HG03039 (cell line): ENCODE data around the gene STAG1.
"Not testable (repeated sequence)": the region's sequence is repeated elsewhere in the genome, so short reads cannot be mapped to it uniquely, and the experiment has no call there.

ENCODE experiments used
- ATAC-seq: cut with Tn5 transposase; IDR thresholded peaks from one replicate; pipeline ENCODE4 v1.9.1; 2021; ENCODE audit warnings: mild to moderate bottlenecking, moderate library complexity; ENCODE audit not compliant: unreplicated experiment

Gene STAG1

DNA sequence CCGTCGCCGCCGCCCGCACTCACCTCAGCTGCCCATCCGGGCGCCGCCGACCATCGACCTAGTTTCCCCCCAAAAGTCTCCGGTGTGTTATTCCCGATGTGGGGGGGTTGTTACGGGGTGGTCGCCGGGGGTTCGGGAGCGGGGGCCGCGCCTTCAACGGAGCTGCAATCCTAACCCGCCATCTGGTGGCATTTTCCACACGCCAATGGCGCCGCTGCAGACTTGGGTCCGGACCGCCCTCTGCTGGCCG is at the start of gene STAG1:
STAG1 (minus strand) TSS at position 207 of the 250 bp plus-strand sequence. CDS start 121,480 bp downstream, outside the sequence.
- no peak for ATAC-seq

DNA sequence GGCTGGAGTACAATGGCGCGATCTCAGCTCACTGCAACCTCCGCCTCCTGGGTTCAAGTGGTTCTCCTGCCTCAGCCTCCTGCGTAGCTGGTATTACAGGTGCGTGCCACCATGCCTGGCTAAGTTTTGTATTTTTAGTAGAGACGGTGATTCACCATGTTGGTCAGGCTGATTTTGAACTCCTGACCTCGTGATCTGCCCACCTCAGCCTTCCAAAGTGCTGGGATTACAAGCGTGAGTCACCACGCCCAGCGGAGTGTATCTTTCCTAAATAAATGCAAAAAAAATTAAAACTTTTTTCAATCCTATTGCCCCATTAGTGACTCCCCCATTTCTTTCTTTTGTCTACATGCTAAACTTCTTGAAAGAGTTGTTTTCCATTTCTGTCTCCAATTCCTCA is 49.0 kb upstream of the STAG1 start:
- not testable (repeated sequence) for ATAC-seq

DNA sequence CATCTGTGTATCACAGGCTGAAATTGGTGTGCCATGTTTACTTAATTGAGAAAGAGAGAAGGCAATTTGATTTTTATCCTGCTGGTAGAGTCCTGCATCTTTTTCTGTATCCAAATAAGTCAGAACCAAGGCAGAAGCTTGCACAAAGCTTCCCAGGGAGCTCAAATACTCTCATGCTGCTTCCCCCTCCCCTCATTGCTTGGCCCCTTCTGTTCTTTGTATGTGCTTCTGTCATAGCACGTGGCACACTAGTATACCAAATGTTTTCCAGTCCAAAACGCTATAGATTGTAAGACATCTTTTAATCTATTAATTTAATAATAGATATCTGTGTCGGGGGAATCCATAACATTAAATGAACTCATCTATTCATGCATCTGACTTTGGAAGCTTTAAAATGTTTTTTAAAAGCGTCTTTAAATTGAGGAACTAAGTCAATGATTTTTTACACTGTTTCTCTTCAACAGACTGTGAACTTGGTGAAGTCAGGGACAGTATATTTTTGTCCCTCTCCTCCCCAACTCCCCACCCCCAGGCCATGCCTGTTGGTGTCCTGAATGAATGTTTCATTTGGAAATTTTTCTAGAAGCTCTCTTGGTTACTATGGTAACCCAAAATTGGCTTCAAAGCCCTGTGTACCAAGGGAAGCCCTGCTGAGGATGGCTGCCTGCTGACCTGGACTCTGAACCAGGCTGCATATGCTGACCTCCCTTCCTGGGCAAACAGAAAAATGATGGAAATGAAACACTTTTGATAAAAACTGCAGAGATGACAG is 40.6 kb upstream of the STAG1 start:
- ATAC-seq: no peak

GRCh38 chr3:136790786-136791185 is 38.6 kb upstream of the STAG1 start:
- no peak for ATAC-seq

GRCh38 chr3:136789976-136790375 is 37.8 kb upstream of the STAG1 start:
- no peak for ATAC-seq

DNA sequence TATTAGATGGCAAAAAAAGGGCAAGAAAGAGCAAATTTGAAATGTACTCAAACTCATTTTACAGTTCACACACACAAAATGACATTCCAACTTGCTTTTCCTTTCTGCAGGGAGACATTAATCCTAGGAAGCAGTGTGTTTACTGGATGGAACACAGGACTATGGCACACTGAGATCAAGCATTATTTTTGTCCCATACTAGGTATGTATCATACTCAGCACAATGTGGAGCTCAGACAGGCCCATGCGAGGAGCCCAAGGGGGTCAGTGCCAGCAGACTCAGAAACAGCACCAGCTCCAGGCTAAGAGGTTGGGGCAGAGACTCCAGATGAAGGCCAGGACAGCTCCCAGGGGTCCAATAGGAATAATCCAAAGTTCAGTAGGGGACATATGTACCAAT is 36.0 kb upstream of the STAG1 start:
- ATAC-seq: no peak

DNA sequence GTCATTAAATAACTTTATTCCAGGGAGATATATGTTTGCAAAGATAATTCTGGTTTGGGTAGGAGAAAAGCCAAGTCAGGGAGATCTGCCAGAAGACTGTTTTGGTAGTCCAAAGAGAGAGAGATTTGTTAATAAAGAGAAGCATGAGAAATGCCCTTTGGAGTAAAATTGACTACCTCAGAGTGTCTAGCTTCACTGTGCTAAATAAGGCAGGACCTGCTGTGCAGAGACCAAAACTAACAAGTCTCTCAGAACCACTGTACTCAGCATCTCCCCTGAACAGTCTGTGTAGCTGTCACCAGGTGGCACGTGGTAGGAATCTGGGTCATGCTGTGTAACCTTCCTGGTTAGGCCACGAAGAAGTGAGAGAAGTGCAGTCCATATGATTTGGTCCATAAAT is 35.2 kb upstream of the STAG1 start:
- ATAC-seq: no peak

DNA sequence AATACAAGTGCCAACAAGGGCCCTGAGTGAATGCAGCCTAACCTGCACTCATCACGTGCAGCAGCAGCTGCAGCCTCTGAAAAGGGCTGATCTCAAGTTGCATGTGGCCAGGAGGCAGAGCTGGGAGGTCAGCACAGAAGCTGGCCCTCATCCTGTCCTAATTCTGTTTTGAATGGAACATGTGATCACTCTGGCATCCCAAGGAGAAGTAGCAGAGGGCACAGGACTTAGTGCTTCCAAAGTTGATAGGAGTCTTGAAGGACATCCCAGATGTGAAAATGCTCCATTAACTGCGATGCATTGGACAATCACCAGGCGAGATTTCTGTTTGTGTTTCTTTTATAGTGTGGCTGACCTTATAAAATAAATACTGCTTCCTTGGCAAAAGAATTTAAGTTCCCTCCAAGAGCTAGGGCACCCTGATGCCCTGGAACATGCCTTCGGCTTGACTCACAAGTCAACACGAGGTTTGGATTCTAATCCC is 31.6 kb upstream of the STAG1 start:
- ATAC-seq: no peak

DNA sequence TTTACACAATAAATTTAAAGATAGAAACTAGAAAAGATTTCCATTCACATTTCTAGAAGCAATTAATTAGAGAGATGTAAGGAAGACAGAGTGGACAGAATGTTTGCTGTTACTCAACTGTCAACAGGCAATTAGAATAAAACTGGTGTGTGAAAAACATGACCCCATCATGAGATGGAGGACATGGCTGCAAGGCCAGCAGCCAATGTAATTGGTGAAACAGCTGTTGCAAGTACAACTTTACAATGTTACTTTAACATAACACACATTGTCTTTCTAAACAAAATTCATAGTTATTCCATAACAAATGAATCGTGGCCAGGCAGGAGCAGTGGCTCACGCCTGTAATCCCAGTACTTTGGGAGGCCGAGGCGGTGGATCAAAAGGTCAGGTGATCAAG is 28.6 kb upstream of the STAG1 start:
- ATAC-seq: no peak

DNA sequence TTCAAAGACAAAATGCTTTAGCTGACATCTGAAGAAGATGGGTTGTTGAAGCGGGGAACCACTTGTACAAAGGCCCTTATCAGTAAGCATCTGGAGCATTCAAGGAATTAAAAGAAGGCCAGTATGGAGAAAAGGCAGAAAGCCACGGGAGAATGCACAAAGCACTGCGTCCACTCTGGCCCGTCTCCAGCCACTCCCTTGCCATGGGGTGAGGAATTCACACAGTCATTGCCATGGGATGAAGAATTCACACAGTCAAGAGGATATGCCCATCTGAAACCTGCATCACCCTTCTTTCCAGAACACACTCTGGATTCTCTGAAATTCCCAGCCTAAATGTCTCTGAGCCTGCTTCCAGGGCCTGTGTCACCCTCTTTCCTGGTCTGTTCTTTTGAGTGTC is 26.7 kb upstream of the STAG1 start:
- no peak for ATAC-seq

- ATAC-seq: no peak
These were observed 20.5 kb upstream of the STAG1 start for GRCh38 chr3:136772709-136773108.

GRCh38 chr3:136758160-136759102 is 6.3 kb upstream of the STAG1 start:
- not testable (repeated sequence) for ATAC-seq

DNA sequence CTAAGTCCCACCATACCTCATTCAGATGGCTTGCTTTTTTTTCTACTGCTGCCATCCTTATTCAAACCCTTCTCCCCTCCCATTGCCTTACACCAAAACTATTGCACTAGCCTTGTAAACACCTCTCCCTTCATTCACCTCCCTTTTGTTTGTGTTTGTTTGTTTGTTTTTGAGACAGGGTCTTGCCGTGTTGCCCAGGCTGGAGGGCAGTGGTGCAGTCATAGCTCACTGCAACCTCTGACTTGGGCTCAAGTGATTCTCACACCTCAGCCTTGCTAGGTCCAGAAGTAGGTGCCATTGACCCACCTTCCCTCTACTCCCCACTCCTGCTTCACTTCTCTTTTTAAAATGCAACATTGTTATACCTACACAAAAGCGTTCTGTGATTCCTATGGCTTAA is 3.0 kb upstream of the STAG1 start:
- ATAC-seq: no peak

DNA sequence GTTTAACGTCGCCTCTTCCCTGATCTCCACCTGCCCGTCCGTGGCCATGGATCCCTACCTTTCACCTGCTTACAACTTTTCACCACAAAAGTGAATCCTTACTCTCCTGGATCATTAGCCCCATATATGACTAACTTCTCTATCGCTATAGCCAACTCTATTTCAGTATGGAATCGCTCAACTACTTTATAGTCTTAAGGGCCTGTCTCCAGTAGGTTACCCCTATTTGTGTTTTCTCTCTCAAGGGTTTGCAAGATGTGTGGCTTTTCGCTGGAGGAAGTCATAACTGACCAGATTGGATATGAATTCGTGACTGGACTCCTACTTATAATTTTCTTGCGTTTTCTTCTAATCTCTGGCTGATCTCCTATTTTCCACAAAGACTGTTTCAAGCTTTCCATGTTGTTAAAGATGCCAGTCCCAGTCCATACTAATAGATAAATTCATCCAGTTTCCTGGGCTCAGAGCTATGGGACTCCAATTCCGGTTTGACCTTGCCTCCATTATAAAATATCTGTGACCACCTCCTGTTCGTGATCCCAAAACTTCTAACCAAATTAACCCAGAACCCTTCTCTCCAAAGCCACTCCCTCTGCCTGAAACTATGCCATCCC is 1.3 kb upstream of the STAG1 start:
- no peak for ATAC-seq

DNA sequence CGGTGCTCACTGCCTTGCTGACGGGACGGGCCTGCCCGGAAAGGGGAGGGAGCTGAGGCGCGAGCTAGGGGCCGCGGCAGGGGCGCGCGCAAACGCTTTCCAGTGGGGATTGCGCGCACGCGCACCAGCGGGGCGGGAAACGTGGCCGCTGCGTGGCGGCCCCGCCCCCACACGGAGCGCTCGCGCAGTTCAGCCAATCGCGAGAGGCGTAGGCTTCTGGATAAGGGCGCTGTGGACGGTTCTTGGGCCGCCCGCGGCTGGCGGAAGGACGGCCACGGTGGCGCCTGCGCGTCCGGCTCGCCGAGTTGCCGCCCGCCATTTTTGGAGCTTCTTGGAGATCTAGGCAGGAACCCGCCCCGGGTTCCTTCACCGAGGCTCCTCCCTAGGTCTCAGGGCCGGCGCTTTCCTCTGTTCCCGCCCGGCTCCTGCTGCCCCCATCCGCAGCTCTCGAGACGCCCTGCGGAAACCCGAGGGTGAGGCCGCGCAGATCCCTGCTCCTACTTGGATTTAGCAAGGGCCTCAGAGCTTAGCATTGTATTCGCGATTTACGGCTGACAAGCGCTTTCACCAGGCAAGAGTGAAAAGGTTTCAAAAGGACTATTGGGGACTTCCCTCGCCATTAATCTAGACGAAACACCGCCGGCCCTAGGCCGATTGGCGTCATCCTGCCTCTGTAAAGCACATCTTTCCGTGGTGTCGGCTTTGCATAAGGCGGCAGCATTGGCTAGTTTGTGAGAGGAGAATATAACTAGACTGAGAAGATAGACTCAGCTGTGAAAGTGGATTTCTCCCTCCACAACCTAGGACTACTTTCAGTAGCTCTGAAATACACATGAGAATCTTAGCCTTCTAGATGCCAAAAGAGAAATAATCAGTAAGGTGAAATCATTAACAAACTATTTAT is 496 bp upstream of the STAG1 start:
- ATAC-seq: peak; percentile 84

- peak; percentile 23 for ATAC-seq
These were observed 634 bp downstream of the STAG1 start for GRCh38 chr3:136751316-136752171.

- ATAC-seq: no peak
These were observed 1.3 kb downstream of the STAG1 start for GRCh38 chr3:136750897-136751315.

GRCh38 chr3:136750209-136750896 is 1.8 kb downstream of the STAG1 start:
- ATAC-seq: no peak

DNA sequence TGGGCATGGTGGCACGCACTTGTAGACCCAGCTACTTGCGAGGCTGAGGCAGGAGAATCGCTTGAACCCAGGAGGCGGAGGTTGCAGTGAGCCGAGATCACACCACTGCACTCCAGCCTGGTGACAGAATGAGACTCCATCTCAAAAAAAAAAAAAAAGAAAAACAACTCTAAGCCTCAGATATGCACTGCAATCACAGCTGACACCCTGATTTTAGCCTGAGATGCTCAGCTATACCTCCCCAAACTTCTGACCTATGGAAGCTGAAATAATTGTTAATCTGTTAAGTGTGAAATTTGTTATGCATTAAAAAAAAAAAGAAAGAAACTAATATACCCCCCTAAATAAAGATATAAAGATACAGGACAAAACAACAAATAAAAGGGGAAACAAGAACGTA is 2.6 kb downstream of the STAG1 start:
- ATAC-seq: not testable (repeated sequence)
